ENCODE results near the gene CTNS. TPM values are rescaled to one million over a fixed set of nuclear protein-coding genes. Genes with fewer than 3 reads are reported as not detected.

The CTNS gene
- total and polyA plus RNA-seq, 9 donors: 10.1 to 23.3 (median 14.5) TPM

GRCh38 chr17:3657588-3657869 lies 21.0 kb downstream of the CTNS start:
- Histone ChIP-seq H3K27me3 (no peaks in the 10 kb centered on the region), H3K36me3 (no peaks in the 10 kb centered on the region), H3K9me3 (no peaks in the 10 kb centered on the region), H3K4me1 (ENCODE audit: insufficient read depth) (peaks cover 14% of the 10 kb centered on the region), H3K27ac (peak overlapping the region in 1 of 2 donors; percentile 87), H3K4me3 (no peak overlapping the region)
- no peak for DNase-seq
- no peak for TF ChIP-seq EP300 (IDR thresholded peaks at IDR 0.05)
- no peak for TF ChIP-seq CTCF (IDR thresholded peaks at IDR 0.05)
- TF ChIP-seq POLR2A (IDR thresholded peaks at IDR 0.05): no peak
- intact Hi-C loops (cut with DNase I): no loop called here
- 77 to 83% (median 80%) methylated on average over 7 of the region's 7 CpGs for WGBS, 3 donors

DNA sequence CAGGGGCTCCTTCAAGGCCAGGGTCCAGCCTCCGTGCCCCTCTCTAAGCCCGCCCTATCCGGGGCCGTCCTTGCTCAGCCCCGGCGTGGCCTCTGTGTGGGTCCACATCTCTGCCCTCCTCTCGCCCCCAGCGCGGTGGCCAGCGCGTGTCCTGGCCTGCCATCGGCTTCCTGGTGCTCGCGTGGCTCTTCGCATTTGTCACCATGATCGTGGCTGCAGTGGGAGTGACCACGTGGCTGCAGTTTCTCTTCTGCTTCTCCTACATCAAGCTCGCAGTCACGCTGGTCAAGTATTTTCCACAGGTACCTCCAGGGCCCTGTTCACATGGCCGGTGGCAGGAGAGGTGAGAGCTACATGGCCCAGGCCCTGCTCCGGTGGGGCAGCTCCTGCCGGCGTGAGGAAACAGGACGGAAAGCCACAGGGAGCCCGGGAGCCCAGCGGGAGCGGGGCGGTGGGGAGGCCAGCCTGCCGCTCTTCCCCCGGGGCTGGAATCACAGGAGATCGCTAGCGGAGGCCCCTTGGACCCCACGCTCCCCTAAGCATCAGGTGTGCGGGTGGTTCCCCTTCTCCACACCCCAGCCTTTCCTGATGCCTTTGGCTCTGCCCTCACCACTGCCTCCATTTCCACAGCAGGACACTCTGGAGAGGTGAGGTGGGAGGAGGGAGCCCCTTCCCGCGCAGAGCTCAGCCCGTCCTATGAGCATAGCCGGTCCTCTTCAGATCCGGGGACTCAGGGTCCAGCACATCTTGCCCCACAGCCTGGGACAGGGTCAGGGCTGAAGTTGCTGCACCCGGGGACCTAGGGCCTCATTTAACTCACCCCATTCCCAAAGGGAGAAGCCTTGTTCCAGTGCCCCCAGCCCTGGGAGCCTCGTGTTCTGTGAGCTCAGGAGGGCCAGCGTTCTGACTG lies 21.6 kb downstream of the CTNS start:
- TF ChIP-seq EP300 (IDR thresholded peaks at IDR 0.05) (no peak), CTCF (IDR thresholded peaks at IDR 0.05) (no peak), POLR2A (IDR thresholded peaks at IDR 0.05) (no peak)
- no peak for DNase-seq
- Histone ChIP-seq H3K4me1 (ENCODE audit: insufficient read depth) (peaks cover 14% of the 10 kb centered on the region), H3K9me3 (no peaks in the 10 kb centered on the region), H3K27me3 (no peaks in the 10 kb centered on the region), H3K27ac (peak overlapping the region; percentile 65 to 87), H3K4me3 (no peak overlapping the region), H3K36me3 (no peaks in the 10 kb centered on the region)
- intact Hi-C loops (cut with DNase I): no loop called here
- WGBS, 3 donors: 69 to 84% (median 77%) methylated on average over 40 to 42 of the region's 42 CpGs

- H3K4me3 ChIP-seq: no peak overlapping the region
- peaks cover 14% of the 10 kb centered on the region for H3K4me1 ChIP-seq (ENCODE audit: insufficient read depth)
- no peaks in the 10 kb centered on the region for H3K36me3 ChIP-seq
- intact Hi-C loops (cut with DNase I): no loop called here
- no peaks in the 10 kb centered on the region for H3K9me3 ChIP-seq
- 27 to 32% (median 28%) methylated on average over 20 to 22 of the region's 22 CpGs for WGBS, 3 donors
- peak overlapping the region; percentile 65 to 87 for H3K27ac ChIP-seq
- TF ChIP-seq CTCF (IDR thresholded peaks at IDR 0.05): no peak
- H3K27me3 ChIP-seq: no peaks in the 10 kb centered on the region
- peak in 4 of 5 donors; percentile 35 to 62 (median 49) for DNase-seq
Observed at GRCh38 chr17:3658784-3659449, 22.4 kb downstream of the CTNS start.

DNA sequence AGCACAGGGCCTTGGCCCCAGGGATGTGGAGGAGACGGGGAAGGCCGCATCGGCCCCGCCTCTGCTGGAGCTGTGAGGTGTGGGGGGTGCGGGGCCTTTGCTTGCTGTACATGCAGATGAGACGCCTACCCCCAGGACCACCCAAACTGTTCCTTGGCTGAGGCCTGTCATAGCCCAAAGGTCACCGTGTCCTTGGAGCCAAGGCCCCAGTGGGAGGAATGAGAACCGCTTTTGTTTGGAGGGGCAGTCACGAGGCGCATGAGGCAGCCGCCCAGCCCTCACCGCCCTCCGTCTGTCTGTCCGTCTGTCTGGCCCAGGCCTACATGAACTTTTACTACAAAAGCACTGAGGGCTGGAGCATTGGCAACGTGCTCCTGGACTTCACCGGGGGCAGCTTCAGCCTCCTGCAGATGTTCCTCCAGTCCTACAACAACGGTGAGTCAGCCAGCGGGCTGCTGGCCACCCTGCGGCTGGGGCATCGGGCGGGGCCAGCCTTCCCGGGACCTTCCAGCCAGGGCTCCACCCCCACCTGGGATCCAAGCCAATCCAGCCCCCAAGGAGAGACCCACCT lies 23.1 kb downstream of the CTNS start:
- Histone ChIP-seq H3K36me3 (no peaks in the 10 kb centered on the region), H3K9me3 (no peaks in the 10 kb centered on the region), H3K27me3 (no peaks in the 10 kb centered on the region), H3K27ac (peak overlapping the region; percentile 65 to 87), H3K4me3 (no peak overlapping the region), H3K4me1 (ENCODE audit: insufficient read depth) (peaks cover 14% of the 10 kb centered on the region)
- intact Hi-C loops (cut with DNase I): loop anchor here in 1 of 4 donors (10.0 kb wide), 1 partner anchor 125 kb away; no protein-coding TSS in a partner anchor
- peak; percentile 80 to 92 (median 88) for DNase-seq
- WGBS, 3 donors: 5 to 20% (median 12%) methylated on average over 22 of the region's 22 CpGs
- no peak for TF ChIP-seq POLR2A (IDR thresholded peaks at IDR 0.05)
- peak in 2 of 3 donors; percentile 41 to 48 for TF ChIP-seq CTCF (IDR thresholded peaks at IDR 0.05)
